HG03066 (cell line): ENCODE measurements around the gene CYFIP1.

Source experiments
- ATAC-seq: cut with Tn5 transposase; IDR thresholded peaks from one replicate; pipeline ENCODE4 v1.9.1; 2021; ENCODE audit warnings: low read depth; ENCODE audit not compliant: unreplicated experiment

Gene CYFIP1

GRCh38 chr15:22925875-22926274 is 54.3 kb downstream of the CYFIP1 start:
- ATAC-seq: no peak

- no peak for ATAC-seq
Observed at GRCh38 chr15:22922003-22922402, 58.2 kb downstream of the CYFIP1 start.

GRCh38 chr15:22919171-22919570 is 61.0 kb downstream of the CYFIP1 start:
- ATAC-seq: no peak

- no peak for ATAC-seq
Observed at GRCh38 chr15:22918596-22919140, 61.5 kb downstream of the CYFIP1 start.

GRCh38 chr15:22918056-22918455 is 62.1 kb downstream of the CYFIP1 start:
- ATAC-seq: no peak

- no peak for ATAC-seq
Observed at GRCh38 chr15:22917556-22917955, 62.6 kb downstream of the CYFIP1 start.

GRCh38 chr15:22916606-22917350 is 63.4 kb downstream of the CYFIP1 start:
- ATAC-seq: no peak

GRCh38 chr15:22915866-22916515 is 64.2 kb downstream of the CYFIP1 start:
- ATAC-seq: no peak

GRCh38 chr15:22913646-22914380 is 66.4 kb downstream of the CYFIP1 start:
- no peak for ATAC-seq

GRCh38 chr15:22912256-22912655 is 67.9 kb downstream of the CYFIP1 start:
- ATAC-seq: no peak

GRCh38 chr15:22911306-22911705 is 68.9 kb downstream of the CYFIP1 start:
- no peak for ATAC-seq

- no peak for ATAC-seq
Observed at GRCh38 chr15:22908830-22909229, 71.3 kb downstream of the CYFIP1 start.

- no peak for ATAC-seq
Observed at GRCh38 chr15:22907161-22907950, 72.8 kb downstream of the CYFIP1 start.

- ATAC-seq: no peak
Observed at GRCh38 chr15:22904736-22905135, 75.4 kb downstream of the CYFIP1 start.

- no peak for ATAC-seq
Observed at GRCh38 chr15:22903961-22904534, 76.1 kb downstream of the CYFIP1 start.

- no peak for ATAC-seq
Observed at GRCh38 chr15:22903427-22903826, 76.7 kb downstream of the CYFIP1 start.

GRCh38 chr15:22902981-22903380 is 77.2 kb downstream of the CYFIP1 start:
- no peak for ATAC-seq

- no peak for ATAC-seq
Observed at GRCh38 chr15:22902578-22902977, 77.6 kb downstream of the CYFIP1 start.

GRCh38 chr15:22902046-22902445 is 78.1 kb downstream of the CYFIP1 start:
- ATAC-seq: no peak
